Kidney epithelial cell (primary cell): ENCODE data around the gene PI3. TPM values are rescaled to one million over a fixed set of nuclear protein-coding genes. Genes with fewer than 3 reads are reported as not detected.

ENCODE experiments used
- DNase-seq: peaks from one replicate; pipeline ENCODE4 v3.0.0-alpha.2; 2010; ENCODE audit warnings: low read depth
- H3K27me3 ChIP-seq: 2 replicates; pipeline ENCODE4 v1.6.0; 2011; ENCODE audit warnings: low read length; ENCODE audit not compliant: control insufficient read depth, insufficient read depth
- H3K36me3 ChIP-seq: 2 replicates; pipeline ENCODE4 v1.5.1; 2011; ENCODE audit warnings: low read length; ENCODE audit not compliant: control insufficient read depth, insufficient read depth
- H3K4me3 ChIP-seq: 2 replicates; pipeline ENCODE4 v1.5.1; 2011; ENCODE audit warnings: low read depth, mild to moderate bottlenecking, control low read depth, low read length
- total RNA-seq: library from RNA; depleted of rRNA; stranded (reverse); fragments of >200 nt; gene quantifications from 2 replicates; pipeline ENCODE4 v1.2.3, GENCODE V29; 2015
- TF ChIP-seq, protein P1 (sequence below): IDR thresholded peaks from 2 replicates; pipeline ENCODE4 v1.5.1; 2011; ENCODE audit warnings: mild to moderate bottlenecking, moderate library complexity, low read length, control low read depth, inconsistent platforms; ENCODE audit not compliant: insufficient read depth, poor library complexity, severe bottlenecking

PI3 gene
- total RNA-seq, 1 donor from 2014 or later = not detected

GRCh38 chr20:45157962-45158361, 16.7 kb upstream of the PI3 start:
- TF ChIP-seq, protein P1, sequence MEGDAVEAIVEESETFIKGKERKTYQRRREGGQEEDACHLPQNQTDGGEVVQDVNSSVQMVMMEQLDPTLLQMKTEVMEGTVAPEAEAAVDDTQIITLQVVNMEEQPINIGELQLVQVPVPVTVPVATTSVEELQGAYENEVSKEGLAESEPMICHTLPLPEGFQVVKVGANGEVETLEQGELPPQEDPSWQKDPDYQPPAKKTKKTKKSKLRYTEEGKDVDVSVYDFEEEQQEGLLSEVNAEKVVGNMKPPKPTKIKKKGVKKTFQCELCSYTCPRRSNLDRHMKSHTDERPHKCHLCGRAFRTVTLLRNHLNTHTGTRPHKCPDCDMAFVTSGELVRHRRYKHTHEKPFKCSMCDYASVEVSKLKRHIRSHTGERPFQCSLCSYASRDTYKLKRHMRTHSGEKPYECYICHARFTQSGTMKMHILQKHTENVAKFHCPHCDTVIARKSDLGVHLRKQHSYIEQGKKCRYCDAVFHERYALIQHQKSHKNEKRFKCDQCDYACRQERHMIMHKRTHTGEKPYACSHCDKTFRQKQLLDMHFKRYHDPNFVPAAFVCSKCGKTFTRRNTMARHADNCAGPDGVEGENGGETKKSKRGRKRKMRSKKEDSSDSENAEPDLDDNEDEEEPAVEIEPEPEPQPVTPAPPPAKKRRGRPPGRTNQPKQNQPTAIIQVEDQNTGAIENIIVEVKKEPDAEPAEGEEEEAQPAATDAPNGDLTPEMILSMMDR = no peak
- no peak overlapping the region for H3K4me3 ChIP-seq
- peaks cover 3% of the 10 kb centered on the region for H3K27me3 ChIP-seq
- peak; percentile 29 for DNase-seq
- no peaks in the 10 kb centered on the region for H3K36me3 ChIP-seq

GRCh38 chr20:45163083-45163803, 11.5 kb upstream of the PI3 start:
- no peak overlapping the region for H3K4me3 ChIP-seq
- TF ChIP-seq, protein P1 = no peak
- no peaks in the 10 kb centered on the region for H3K27me3 ChIP-seq
- no peaks in the 10 kb centered on the region for H3K36me3 ChIP-seq
- DNase-seq = no peak

DNA sequence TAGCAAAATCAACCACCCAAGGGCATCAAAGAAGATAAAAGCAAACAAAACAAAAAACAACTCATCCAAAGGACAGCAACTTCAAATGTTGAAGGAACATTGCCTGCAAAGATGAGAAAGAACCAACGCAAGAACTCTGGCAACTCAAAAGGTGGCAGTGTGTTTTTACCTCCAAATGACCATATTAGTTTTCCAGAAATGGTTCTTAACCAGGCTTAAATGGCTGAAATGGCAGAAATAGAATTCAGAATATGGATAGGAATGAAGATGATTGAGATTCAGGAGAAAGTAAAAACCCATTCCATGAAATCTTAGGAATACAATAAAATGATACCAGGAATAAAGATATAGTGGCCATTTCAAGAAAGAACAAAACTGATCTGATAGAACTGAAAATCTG, 9.8 kb upstream of the PI3 start:
- no peak for DNase-seq
- H3K27me3 ChIP-seq = no peaks in the 10 kb centered on the region
- no peak overlapping the region for H3K4me3 ChIP-seq
- no peaks in the 10 kb centered on the region for H3K36me3 ChIP-seq
- TF ChIP-seq, protein P1 = no peak

DNA sequence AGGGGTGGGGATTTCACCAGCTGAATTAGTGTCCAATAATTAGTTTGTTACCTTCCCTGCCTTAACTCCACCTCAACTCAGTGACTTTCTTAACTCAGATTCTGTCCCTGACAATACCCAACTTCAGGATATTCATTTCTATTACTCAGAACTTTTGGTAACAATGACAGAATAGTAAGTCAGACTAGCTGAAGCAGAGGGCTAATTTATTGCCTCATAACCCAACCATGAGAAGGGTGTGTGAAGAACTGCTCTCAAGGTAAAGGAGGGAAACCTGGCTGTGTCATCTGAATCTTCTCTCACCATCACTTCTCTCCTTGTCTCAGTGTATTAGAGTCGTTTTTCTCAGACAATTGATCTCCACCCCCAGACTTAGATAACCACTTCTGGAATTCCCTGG, 1.2 kb upstream of the PI3 start:
- no peak for DNase-seq
- no peaks in the 10 kb centered on the region for H3K36me3 ChIP-seq
- no peak overlapping the region for H3K4me3 ChIP-seq
- no peaks in the 10 kb centered on the region for H3K27me3 ChIP-seq
- TF ChIP-seq, protein P1 = no peak

DNA sequence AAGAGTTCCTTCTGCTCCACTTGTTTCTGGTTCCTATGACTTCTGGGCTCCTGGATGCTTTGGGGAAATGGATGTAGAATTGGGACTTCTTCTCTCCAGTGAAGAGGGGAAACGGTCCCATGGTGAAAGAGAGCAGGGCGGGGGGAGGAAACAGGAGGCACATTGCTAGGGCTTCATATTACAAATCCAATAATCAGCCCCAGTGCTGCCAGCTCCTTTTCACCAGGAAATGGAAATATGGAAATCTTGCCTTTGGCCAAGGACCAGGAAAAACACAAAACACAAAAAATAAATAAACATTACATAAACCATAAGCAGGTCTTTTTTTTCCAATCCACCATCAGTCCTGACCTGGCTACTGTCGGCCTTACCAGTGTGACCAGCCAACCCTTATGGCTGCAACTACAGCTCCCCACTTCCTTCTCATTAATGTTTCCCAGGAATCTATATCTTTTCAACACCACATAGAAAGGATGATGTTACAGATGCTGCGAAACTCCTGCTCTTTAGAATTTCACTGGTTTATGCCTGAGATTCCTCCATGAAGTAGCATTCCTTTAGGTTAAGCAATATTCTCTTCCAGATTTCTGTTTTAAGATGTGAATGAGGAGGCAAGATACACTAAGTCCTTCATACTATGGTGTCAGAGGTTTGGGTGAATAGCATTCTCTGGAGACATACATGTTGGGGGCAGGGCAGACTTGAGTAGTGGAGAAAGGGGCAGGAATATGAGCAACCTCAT, 2.0 kb downstream of the PI3 start:
- no peaks in the 10 kb centered on the region for H3K27me3 ChIP-seq
- TF ChIP-seq, protein P1 = no peak
- no peaks in the 10 kb centered on the region for H3K36me3 ChIP-seq
- no peak for DNase-seq
- no peak overlapping the region for H3K4me3 ChIP-seq
